ENCODE data around the gene SIAH1.

- TF ChIP-seq CTCF (conservative IDR thresholded peaks at IDR 0.05) (no peak), EZH2 (IDR thresholded peaks at IDR 0.05; ENCODE audit: low read depth) (no peak)
These were observed 24.8 kb upstream of the SIAH1 start for GRCh38 chr16:48409839-48410632.

Measured in PC-9 (cell line).